HT1080 (cell line): ENCODE results near the gene CNFN. TPM values are rescaled to one million over a fixed set of nuclear protein-coding genes. Genes with fewer than 3 reads are reported as not detected.

Experiments
- DNase-seq: peaks from one replicate; pipeline ENCODE4 v3.0.0-alpha.2; 2015; ENCODE audit warnings: low read depth
- total RNA-seq: library from RNA; depleted of rRNA; stranded (reverse); fragments of >200 nt; shearing (Covaris generic); gene quantifications from 2 replicates; pipeline ENCODE4 v1.2.3, GENCODE V29; 2014

Gene CNFN
- total RNA-seq, 1 experiment from 2014 or later = not detected

- DNase-seq = no peak
Measured at GRCh38 chr19:42375415-42376176, 14.5 kb downstream of the CNFN start.

- DNase-seq = no peak
Measured at GRCh38 chr19:42374826-42375376, 15.2 kb downstream of the CNFN start.

GRCh38 chr19:42370626-42371175, 19.4 kb downstream of the CNFN start:
- DNase-seq = no peak

GRCh38 chr19:42370068-42370520, 20.0 kb downstream of the CNFN start:
- no peak for DNase-seq

GRCh38 chr19:42369433-42370067, 20.5 kb downstream of the CNFN start:
- DNase-seq = no peak

- DNase-seq = no peak
Measured at GRCh38 chr19:42368765-42369164, 21.3 kb downstream of the CNFN start.

- no peak for DNase-seq
Measured at GRCh38 chr19:42368360-42368759, 21.7 kb downstream of the CNFN start.

GRCh38 chr19:42367929-42368328, 22.2 kb downstream of the CNFN start:
- DNase-seq = no peak

GRCh38 chr19:42366673-42367072, 23.4 kb downstream of the CNFN start:
- DNase-seq = no peak

GRCh38 chr19:42363614-42364346, 26.3 kb downstream of the CNFN start:
- no peak for DNase-seq

- no peak for DNase-seq
Measured at GRCh38 chr19:42362891-42363440, 27.1 kb downstream of the CNFN start.

- DNase-seq = no peak
Measured at GRCh38 chr19:42362342-42362741, 27.8 kb downstream of the CNFN start.

GRCh38 chr19:42361545-42361910, 28.6 kb downstream of the CNFN start:
- no peak for DNase-seq

GRCh38 chr19:42360787-42361544, 29.1 kb downstream of the CNFN start:
- peak; percentile 58 for DNase-seq

- DNase-seq = no peak
Measured at GRCh38 chr19:42357290-42357689, 32.8 kb downstream of the CNFN start.

- no peak for DNase-seq
Measured at GRCh38 chr19:42356686-42357085, 33.4 kb downstream of the CNFN start.

GRCh38 chr19:42355896-42356295, 34.2 kb downstream of the CNFN start:
- DNase-seq = no peak

- no peak for DNase-seq
Measured at GRCh38 chr19:42353341-42354015, 36.6 kb downstream of the CNFN start.

GRCh38 chr19:42352301-42353259, 37.5 kb downstream of the CNFN start:
- peak; percentile 51 for DNase-seq
